ENCODE results near the gene BABAM2.
"Not testable (repeated sequence)": the region's sequence is repeated elsewhere in the genome, so short reads cannot be mapped to it uniquely, and the experiment has no call there.

BABAM2 gene

GRCh38 chr2:28369358-28369757, 478.8 kb downstream of the BABAM2 start:
- DNase-seq: no peak

DNA sequence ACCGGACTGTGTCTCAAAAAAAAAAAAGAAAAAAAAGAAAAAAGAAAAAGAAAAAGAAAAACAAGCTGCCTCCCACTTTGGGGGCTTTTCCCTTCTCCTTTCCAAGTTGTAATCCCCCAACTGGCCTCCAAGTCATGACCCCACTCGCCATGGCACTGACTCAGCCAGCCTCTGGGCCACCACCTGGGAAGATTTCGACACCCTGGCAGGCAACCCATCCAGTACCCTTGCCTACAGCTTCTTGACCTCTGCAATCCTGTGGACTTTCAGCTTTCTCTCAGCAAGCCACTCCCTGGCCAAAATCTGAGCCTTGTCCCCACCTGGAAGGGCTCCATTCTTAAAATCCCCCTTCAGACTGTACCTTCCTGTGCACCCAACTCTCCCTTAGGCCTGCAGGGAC, 479.8 kb downstream of the BABAM2 start:
- DNase-seq: no peak

GRCh38 chr2:28371728-28372127, 481.2 kb downstream of the BABAM2 start:
- DNase-seq: not testable (repeated sequence)

- DNase-seq: no peak
Measured at GRCh38 chr2:28373854-28374253, 483.3 kb downstream of the BABAM2 start.

- no peak for DNase-seq
Measured at GRCh38 chr2:28374331-28374730, 483.8 kb downstream of the BABAM2 start.

- DNase-seq: no peak
Measured at GRCh38 chr2:28375236-28375635, 484.7 kb downstream of the BABAM2 start.

DNA sequence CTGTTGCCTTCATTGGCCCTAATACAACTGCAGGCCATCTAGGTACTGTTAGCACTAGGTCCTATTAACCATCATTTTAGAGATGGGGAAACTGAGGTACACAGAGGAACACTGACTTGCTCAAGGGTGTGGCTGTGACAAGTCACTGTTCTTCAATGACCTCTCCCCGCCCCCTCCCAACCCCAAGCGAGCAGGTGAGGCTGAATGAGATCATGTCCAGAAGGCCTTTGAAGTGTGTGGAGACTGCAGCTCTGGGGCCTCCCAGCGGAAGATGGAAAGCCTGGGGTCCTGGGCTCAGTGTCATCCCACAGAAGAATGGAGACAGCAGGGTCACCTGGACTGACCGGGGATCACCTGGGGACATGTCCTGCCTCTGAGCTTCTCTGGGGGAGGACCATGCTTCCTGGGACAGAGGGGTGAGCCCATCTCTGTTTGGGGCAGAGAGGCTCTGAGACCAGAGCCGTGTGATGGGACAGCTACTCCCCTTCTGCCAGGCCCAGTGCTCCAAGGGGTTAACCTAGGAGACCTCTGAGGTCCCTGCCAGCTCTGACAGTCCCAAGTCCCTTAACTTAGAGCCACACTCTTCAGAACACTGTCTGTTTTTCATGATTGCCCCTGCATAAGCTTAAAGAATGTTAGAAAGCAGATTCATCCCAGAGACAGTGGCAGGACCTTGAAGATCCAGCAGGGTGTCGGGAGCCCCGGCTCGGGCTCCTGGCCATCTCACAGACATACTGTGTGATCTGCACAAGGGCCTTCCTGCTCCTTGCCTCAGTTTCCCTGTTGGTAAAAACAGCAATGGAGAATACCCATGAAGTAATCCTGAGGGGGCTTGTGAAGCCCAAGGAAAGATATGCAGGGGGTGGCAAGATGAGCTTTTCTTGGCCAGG, 485.5 kb downstream of the BABAM2 start:
- no peak for DNase-seq

- DNase-seq: no peak
Measured at GRCh38 chr2:28377195-28377816, 486.8 kb downstream of the BABAM2 start.

- peak in 1 of 2 donors; percentile 40 for DNase-seq
Measured at GRCh38 chr2:28377984-28378678, 487.6 kb downstream of the BABAM2 start.

GRCh38 chr2:28378679-28379584, 488.4 kb downstream of the BABAM2 start:
- peak in 1 of 2 donors; percentile 57 for DNase-seq

DNA sequence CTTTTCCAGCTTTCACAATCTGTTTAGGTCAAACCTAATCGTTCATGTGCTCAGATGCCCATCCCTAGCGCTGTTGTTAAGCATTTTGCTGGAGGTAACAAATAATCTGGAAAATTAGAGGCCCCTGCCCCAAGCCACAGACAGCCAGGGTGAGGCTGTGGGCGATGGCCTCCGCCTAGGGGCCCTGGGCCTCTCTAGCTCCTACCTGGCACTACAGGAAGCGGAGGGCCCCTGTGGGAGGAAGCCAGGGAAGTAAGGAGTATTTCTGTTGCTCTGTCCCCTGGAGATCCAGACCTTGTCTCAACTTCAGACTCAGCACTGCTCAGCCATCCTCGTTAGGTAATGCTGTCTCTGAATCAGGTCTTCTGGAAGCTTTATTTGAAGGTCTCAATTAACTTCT, 489.7 kb downstream of the BABAM2 start:
- no peak for DNase-seq

DNA sequence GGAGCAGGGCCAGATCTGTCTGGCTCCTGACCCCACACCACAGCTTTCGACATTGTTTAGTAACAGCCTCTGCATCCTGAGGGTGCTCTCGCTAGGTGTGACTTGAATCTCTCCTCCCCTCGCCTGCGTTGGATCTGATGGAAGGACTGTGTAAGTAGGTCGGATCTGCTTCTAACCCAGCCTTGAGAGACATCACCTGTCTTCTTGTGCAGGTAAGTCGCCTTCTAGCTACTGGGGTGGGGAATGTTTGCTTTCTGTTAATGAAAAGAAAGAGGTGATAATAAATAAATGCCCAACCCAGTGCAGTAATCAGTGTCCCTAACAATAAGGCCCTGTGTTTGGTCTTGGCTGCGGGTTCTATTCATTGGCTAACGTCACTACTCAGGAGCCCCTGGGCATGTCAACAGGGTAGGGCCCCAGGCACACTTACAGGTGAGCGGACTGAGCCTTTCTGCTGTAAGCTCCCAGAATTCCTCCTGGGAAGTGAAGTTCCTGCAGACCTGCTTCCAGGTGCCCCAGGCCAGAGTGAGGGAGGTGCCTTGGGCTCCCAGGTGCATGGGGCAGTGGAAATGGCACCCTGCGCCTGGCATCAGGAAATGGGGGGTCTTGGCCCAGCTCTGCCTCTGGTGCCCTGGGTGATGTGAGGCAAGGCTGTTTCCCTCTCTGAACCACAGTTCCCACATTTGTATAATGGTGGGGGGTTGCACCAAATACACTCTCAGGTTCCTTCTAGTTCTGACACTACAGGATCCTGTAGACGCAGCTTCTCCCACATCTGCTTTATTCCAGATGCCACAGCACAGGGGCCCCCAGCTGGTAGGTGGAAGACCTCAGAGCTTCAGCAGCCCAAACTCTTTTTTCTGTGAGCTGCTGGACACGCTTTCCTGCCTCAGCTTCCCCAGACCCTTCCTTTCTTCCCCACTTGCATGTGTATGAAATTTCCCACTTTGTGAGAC, 491.0 kb downstream of the BABAM2 start:
- no peak for DNase-seq

DNA sequence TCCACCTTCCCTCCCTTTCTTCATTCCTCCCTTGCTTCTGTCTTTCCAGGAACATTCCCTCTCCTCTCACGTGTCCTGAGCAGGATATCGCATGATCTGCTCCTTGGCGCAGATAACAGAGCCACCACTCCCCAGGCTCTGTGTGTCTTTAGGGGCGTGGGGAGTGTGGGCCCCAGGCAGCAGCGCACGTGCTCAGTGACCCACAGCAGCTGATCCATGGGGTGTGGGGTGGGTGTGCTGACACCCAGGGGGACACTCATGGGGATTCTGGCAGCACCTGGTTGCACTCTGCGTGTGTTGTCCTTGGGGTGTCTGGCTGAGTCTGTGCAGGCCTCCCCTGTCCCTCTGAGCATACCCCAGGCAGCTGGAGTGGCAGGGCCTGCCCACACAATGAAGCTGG, 492.2 kb downstream of the BABAM2 start:
- DNase-seq: no peak

DNA sequence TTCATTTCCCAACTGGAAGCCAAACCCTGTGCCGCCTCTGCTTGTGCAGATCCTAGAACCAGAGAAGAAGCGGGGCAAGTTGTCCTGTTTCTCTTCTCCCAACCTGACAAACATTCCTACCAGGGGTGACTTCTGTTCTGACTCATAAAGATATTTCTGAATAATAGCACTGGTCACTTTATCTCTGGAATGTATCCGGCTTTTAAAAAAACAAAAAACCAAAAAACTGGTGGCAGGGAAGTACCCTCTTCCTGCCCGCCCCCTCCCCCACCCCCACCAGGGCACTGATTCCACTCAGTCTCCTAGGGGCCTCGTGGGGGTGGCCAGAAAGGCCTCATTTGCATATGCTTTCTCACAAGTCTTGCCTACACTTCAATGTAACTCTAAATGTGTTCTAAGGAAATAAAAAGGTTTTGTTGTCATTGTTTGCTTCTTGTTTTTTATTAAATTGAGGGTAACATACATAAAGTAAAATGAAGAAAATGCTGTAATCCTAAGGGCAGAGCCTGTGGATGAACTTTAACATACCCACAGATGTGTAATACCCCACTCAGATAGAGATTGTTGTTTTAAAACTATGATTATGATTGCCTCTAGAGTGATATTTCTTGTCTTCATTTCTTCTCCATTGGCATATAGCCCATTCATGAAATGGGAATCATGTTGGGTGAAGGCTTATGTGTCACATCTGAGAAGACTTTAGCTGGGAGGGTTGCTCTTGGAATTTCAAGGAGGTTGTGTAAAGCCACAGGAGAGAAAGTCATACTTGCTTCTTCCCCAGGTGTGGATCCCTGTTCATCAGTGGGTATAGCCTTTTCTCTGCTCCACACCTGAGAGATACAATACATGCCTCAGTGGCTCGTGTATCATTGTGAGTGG, 496.8 kb downstream of the BABAM2 start:
- no peak for DNase-seq

Measured in bone marrow (tissue), 2 donors.